ENCODE results near the gene PTRHD1. TPM values are rescaled to one million over a fixed set of nuclear protein-coding genes. Genes with fewer than 3 reads are reported as not detected.

The PTRHD1 gene
- total RNA-seq, 1 donor from 2014 or later: 25.2 TPM

- TF ChIP-seq CTCF (IDR thresholded peaks at IDR 0.05; ENCODE audit: partially characterized antibody, unreplicated experiment): no peak
- no peak for DNase-seq
- H3K36me3 Mint-ChIP-seq (ENCODE audit: unreplicated experiment): peaks cover 7% of the 10 kb centered on the region
- H3K9me3 Mint-ChIP-seq (ENCODE audit: unreplicated experiment): peaks cover 9% of the 10 kb centered on the region
- no peak overlapping the region for H3K27ac Mint-ChIP-seq (ENCODE audit: unreplicated experiment)
- H3K4me3 Mint-ChIP-seq (ENCODE audit: unreplicated experiment): no peak overlapping the region
- H3K4me1 Mint-ChIP-seq (ENCODE audit: low read depth, unreplicated experiment): no peaks in the 10 kb centered on the region
- no peaks in the 10 kb centered on the region for H3K27me3 Mint-ChIP-seq (ENCODE audit: unreplicated experiment)
Measured at GRCh38 chr2:24779116-24779515, 14.1 kb downstream of the PTRHD1 start.

- peaks cover 6% of the 10 kb centered on the region for H3K9me3 Mint-ChIP-seq (ENCODE audit: unreplicated experiment)
- no peak overlapping the region for H3K27ac Mint-ChIP-seq (ENCODE audit: unreplicated experiment)
- no peaks in the 10 kb centered on the region for H3K4me1 Mint-ChIP-seq (ENCODE audit: low read depth, unreplicated experiment)
- no peak for DNase-seq
- H3K27me3 Mint-ChIP-seq (ENCODE audit: unreplicated experiment): peaks cover 2% of the 10 kb centered on the region
- peaks cover 4% of the 10 kb centered on the region for H3K36me3 Mint-ChIP-seq (ENCODE audit: unreplicated experiment)
- no peak for TF ChIP-seq CTCF (IDR thresholded peaks at IDR 0.05; ENCODE audit: partially characterized antibody, unreplicated experiment)
- H3K4me3 Mint-ChIP-seq (ENCODE audit: unreplicated experiment): no peak overlapping the region
Measured at GRCh38 chr2:24774373-24774772, 18.8 kb downstream of the PTRHD1 start.

GRCh38 chr2:24771764-24772586 lies 21.2 kb downstream of the PTRHD1 start:
- Mint-ChIP-seq H3K9me3 (ENCODE audit: unreplicated experiment) (peaks cover 6% of the 10 kb centered on the region), H3K27ac (ENCODE audit: unreplicated experiment) (no peak overlapping the region), H3K36me3 (ENCODE audit: unreplicated experiment) (peaks cover 4% of the 10 kb centered on the region), H3K4me3 (ENCODE audit: unreplicated experiment) (no peak overlapping the region), H3K4me1 (ENCODE audit: low read depth, unreplicated experiment) (no peaks in the 10 kb centered on the region), H3K27me3 (ENCODE audit: unreplicated experiment) (peaks cover 2% of the 10 kb centered on the region)
- TF ChIP-seq CTCF (IDR thresholded peaks at IDR 0.05; ENCODE audit: partially characterized antibody, unreplicated experiment): no peak
- no peak for DNase-seq

- no peak for DNase-seq
- peaks cover 5% of the 10 kb centered on the region for H3K9me3 Mint-ChIP-seq (ENCODE audit: unreplicated experiment)
- H3K27me3 Mint-ChIP-seq (ENCODE audit: unreplicated experiment): peaks cover 2% of the 10 kb centered on the region
- H3K36me3 Mint-ChIP-seq (ENCODE audit: unreplicated experiment): peaks cover 4% of the 10 kb centered on the region
- no peaks in the 10 kb centered on the region for H3K4me1 Mint-ChIP-seq (ENCODE audit: low read depth, unreplicated experiment)
- no peak overlapping the region for H3K27ac Mint-ChIP-seq (ENCODE audit: unreplicated experiment)
- no peak for TF ChIP-seq CTCF (IDR thresholded peaks at IDR 0.05; ENCODE audit: partially characterized antibody, unreplicated experiment)
- H3K4me3 Mint-ChIP-seq (ENCODE audit: unreplicated experiment): no peak overlapping the region
Measured at GRCh38 chr2:24771061-24771460, 22.1 kb downstream of the PTRHD1 start.

- H3K27me3 Mint-ChIP-seq (ENCODE audit: unreplicated experiment): peaks cover 5% of the 10 kb centered on the region
- H3K4me1 Mint-ChIP-seq (ENCODE audit: low read depth, unreplicated experiment): no peaks in the 10 kb centered on the region
- no peak overlapping the region for H3K27ac Mint-ChIP-seq (ENCODE audit: unreplicated experiment)
- H3K4me3 Mint-ChIP-seq (ENCODE audit: unreplicated experiment): no peak overlapping the region
- no peak for TF ChIP-seq CTCF (IDR thresholded peaks at IDR 0.05; ENCODE audit: partially characterized antibody, unreplicated experiment)
- DNase-seq: no peak
- peaks cover 8% of the 10 kb centered on the region for H3K9me3 Mint-ChIP-seq (ENCODE audit: unreplicated experiment)
- peaks cover 4% of the 10 kb centered on the region for H3K36me3 Mint-ChIP-seq (ENCODE audit: unreplicated experiment)
Measured at GRCh38 chr2:24768601-24769000, 24.6 kb downstream of the PTRHD1 start.

Measured in glutamatergic neuron (in vitro differentiated cells).